SK-MEL-5 (cell line): ENCODE measurements around the gene PSMD3. TPM values are rescaled to one million over a fixed set of nuclear protein-coding genes. Genes with fewer than 3 reads are reported as not detected.
A peak's percentile ranks its signal among the peaks of the same experiment; 100 is the strongest.
"Not testable (repeated sequence)": the region's sequence is repeated elsewhere in the genome, so short reads cannot be mapped to it uniquely, and the experiment has no call there.

Source experiments
- DNase-seq: peaks from one replicate; pipeline ENCODE4 v3.0.0-alpha.2; 2016; ENCODE audit warnings: low read depth, low spot score
- in situ Hi-C: cut with HindIII; loops from 2 replicates; pipeline ENCODE4 v1.10.0; 2016; ENCODE audit warnings: low sequenced_read_pairs, high pct_unique_total_duplicates, low pct_unique_long_range_greater_than_20kb
- total RNA-seq: library from RNA; depleted of rRNA; stranded (reverse); fragments of >200 nt; shearing (Covaris generic); gene quantifications from 2 replicates; pipeline ENCODE4 v1.2.3, GENCODE V29; 2014

Gene PSMD3
- total RNA-seq, 1 experiment from 2014 or later: 125 TPM

DNA sequence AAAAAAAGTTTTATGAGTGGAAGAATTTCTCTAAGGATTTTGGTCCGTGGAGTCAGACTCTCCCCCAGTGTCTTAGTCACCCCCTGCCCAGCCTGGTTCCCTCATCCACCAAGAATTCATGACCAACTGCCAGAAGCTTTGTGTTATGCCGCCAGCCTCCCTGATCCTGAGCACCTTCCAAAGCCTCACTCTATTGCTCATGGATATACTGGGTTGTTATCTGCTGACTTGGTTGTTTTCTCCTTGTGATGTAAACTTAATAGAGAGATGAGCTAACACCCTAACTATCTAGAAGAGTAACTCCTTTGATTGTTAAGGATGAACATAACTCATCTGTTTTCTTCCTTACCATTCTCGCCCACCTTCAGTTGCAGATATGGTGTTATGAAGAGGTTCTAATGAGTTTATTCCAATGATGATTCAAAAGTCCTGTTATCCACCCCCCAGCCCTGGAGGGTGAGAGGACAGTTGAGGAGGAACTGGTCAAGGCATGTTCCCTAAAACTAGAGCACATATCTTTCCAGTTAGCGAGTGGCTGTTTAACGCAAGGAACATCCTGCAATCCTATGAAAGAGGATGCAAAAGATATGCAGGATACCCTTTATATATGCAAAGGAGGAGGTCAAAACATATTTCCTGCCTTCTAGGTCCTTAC is 1.5 kb upstream of the PSMD3 start:
- no peak for DNase-seq
- in situ Hi-C loops: loop anchor here (25.0 kb wide), 1 partner anchor 108 kb away; no protein-coding TSS in a partner anchor

DNA sequence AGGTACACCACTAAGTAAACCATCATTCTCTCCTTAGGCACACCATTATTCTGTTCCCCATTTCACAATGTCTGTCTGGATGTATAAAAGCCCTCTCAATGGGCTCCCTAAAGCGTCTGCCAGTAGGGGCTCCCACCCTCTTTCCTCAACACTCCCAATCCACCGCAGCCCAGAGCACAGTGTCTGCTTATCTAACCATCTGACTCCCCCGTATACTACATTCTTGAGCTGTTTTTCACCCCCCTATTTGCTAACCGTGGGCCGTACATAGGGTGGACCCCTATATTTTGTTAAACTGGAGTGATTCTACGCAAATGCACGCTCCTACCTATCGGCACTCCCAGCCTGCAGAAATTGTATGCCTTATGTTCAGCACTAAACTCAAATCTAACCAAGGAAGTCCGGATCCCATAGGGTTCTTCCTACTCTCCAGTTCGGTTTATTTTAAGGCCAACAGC is 685 bp upstream of the PSMD3 start:
- in situ Hi-C loops: loop anchor here (25.0 kb wide), 1 partner anchor 107 kb away; no protein-coding TSS in a partner anchor
- peak; percentile 42 for DNase-seq

DNA sequence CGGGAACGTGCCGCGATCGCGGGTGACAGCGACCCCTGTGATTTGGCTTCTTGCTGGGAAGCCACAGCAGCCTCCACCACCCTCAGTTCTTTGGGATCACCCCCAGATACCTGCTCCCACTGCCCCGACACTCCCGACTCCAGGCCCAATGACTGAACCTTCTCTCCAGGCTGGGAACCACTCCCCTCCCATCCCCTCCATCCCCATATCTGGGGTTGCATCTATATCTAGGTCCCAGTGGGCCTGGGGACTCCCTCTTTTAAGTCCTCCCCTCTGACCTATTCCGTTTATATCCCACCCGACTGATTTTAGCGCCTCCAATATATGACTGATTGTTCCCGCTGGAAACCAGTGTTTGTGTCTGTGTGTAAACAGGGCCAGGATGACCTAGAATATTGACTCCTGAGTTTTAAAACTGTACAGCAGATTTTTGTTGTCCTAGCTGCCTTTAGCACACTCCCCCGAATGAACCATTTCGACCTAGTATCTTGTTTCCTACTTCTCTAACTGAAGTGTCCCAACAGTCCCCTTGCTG is 667 bp downstream of the PSMD3 start:
- DNase-seq: no peak
- in situ Hi-C loops: loop anchor here (25.0 kb wide), 1 partner anchor 106 kb away; no protein-coding TSS in a partner anchor

DNA sequence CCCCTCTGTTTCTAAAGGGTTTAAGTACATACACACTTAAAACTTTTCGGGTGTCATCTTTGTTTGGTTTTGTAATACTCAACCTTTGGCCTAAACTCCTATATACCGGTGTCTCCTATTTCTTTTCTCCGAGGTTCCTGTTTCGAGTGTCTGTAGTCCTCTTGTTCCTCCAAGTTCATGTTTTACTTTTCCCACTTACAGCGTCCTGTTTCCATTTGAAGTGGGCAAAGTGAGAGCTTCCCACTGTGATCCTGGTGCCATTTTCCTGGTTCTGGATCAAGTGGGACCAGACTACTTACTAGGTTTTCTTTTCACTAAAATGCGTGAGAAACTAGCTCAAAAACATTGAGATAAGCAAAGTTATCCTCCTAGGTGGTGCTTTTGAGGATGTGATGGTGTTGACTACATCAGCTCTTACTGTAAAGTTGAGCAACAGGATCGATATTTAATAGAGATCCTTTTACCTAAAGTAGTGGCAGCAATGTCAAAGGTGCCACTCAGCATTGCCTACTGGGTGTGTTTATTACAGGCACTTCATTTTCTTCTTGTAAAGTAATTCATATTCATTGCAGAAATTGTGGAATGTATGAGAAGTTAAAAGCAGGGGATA is 1.3 kb downstream of the PSMD3 start:
- in situ Hi-C loops: loop anchor here (25.0 kb wide), 1 partner anchor 105 kb away; no protein-coding TSS in a partner anchor
- no peak for DNase-seq

DNA sequence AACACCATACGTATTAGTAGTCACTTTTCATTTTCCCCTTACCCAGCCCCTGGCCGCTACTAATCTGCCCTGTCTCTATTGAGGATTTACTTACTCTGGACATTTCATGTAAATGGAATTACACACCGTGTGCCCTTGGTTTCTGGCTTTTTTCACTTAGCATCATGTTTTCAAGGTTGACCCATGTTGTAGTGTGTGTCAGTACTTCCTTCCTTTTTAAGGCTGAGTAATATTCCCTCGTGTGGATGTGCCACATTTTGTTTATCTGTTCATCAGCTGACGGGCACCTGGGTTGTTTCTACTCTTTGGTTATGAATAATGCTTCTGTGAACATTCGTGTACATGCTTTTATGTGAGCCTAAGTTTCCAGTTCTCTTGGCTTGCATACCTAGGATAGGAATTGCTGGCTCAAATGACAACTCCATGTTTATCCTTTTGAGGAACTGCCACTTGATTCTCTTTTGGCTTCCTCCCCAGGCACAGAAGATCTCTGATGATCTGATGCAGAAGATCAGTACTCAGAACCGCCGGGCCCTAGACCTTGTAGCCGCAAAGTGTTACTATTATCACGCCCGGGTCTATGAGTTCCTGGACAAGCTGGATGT is 7.7 kb downstream of the PSMD3 start:
- no peak for DNase-seq
- in situ Hi-C loops: loop anchor here (25.0 kb wide), 1 partner anchor 99 kb away; no protein-coding TSS in a partner anchor

DNA sequence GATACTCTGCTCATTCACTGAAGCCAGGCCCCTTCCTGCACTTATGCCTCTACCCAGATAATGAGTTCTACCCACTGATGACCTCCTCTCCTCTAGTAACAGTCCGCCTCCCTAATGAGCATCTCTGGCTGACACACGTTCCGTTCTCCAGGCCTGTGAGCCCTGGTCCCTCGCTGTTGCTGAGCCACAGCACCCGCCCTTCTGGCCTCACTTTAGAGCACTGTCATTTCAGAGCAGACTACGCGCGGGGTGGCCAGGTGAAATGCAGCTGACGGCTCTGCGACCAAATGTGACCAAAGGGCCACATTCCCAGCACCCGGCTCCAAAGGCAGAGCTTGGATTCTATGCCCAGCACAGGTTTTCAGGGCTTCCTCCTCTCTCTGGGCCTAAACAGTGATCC is 13.8 kb downstream of the PSMD3 start:
- DNase-seq: no peak
- in situ Hi-C loops: loop anchor here (25.0 kb wide), 1 partner anchor 93 kb away; no protein-coding TSS in a partner anchor

DNA sequence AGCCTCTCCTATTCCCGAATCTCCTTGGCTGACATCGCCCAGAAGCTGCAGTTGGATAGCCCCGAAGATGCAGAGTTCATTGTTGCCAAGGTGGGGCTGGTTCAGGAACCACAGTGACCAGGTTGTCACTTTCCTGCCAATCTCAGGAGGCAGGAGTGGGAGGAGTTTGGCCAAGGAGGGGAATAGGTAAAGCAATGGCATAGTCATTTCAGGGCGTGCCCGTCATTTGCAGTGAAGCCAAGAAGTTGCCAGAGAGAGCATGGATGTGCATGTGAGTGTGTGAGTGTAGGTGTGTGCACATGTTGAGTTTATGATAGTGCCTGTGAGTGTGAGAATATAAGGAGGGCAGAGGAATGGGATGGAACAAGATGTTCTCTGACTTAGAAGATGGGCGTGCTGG is 14.8 kb downstream of the PSMD3 start:
- in situ Hi-C loops: loop anchor here (25.0 kb wide), 1 partner anchor 92 kb away; no protein-coding TSS in a partner anchor
- DNase-seq: no peak

DNA sequence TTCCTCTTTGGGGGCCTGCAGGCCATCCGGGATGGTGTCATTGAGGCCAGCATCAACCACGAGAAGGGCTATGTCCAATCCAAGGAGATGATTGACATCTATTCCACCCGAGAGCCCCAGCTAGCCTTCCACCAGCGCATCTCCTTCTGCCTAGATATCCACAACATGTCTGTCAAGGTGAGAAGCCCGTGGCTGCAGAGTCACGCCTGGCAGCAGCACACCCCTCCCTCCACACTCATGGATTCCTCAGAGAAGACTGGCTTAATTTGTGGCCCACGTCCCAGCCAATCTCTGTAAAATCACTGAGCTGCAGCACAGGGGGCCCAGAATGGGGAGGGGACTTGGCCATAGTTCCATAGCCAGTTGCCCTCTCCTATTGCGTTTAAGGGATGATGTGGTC is 15.6 kb downstream of the PSMD3 start:
- DNase-seq: no peak
- in situ Hi-C loops: loop anchor here (25.0 kb wide), 1 partner anchor 91 kb away; no protein-coding TSS in a partner anchor

DNA sequence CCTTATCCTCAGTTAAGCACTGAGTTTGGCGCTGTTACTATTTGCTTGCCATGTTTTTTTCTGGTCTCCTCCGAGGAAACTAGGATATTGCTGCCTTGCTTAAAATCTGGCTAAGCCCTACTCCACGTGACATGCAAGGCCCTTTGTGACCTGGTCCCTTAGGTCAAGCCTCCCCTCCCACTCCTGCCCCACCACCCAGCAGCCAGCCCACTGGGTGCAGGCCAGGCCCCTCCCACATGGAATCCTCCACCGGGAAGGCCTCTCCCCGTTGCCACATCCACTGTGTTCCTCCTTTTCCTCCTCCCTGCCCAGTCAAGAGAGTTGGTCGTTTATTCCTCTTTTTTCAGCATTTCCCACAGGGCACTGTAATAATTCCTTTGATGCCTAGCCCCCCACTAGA is 16.2 kb downstream of the PSMD3 start:
- DNase-seq: no peak
- in situ Hi-C loops: loop anchor here (25.0 kb wide), 1 partner anchor 91 kb away; no protein-coding TSS in a partner anchor

DNA sequence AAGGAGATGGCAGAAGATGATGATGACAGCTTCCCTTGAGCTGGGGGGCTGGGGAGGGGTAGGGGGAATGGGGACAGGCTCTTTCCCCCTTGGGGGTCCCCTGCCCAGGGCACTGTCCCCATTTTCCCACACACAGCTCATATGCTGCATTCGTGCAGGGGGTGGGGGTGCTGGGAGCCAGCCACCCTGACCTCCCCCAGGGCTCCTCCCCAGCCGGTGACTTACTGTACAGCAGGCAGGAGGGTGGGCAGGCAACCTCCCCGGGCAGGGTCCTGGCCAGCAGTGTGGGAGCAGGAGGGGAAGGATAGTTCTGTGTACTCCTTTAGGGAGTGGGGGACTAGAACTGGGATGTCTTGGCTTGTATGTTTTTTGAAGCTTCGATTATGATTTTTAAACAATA is 16.9 kb downstream of the PSMD3 start:
- in situ Hi-C loops: loop anchor here (25.0 kb wide), 1 partner anchor 90 kb away; no protein-coding TSS in a partner anchor
- no peak for DNase-seq

DNA sequence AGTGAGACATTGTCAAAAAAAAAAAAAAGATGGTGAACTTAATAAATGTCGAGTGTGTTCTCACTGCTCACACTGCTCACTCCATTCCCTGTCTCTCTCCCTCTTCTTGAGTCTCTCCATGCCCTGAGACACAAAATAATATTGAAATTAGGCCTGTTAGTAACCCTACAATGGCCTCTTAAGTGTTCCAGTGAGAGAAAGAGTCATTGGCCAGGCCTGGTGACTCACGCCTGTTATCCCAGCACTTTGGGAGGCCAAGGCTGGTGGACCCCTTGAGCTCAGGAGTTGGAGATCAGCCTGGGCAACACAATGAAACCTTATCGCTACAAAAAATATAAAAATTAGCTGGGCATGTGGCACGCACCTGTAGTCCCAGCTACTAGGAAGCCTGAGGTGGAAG is 18.5 kb downstream of the PSMD3 start:
- DNase-seq: no peak
- in situ Hi-C loops: loop anchor here (25.0 kb wide), 1 partner anchor 88 kb away; no protein-coding TSS in a partner anchor

DNA sequence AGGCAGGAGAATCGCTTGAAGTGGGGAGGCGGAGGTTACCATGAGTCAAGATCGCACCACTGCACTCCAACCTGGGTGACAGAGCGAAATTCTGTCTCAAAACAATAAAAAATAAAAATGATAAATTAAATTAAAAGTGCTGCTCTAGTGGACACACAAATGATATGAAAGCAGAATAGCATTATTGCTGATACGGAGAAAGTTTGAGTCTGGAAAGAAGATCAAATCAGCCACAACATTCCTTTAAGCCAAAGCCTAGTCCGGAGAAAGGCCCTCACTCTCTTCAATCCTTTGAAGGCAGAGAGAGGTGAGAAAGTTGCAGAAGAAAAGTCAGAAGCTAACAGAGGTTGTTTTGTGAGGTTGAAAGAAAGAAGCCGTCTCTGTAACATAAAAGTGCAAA is 19.6 kb downstream of the PSMD3 start:
- no peak for DNase-seq
- in situ Hi-C loops: no loop called here

DNA sequence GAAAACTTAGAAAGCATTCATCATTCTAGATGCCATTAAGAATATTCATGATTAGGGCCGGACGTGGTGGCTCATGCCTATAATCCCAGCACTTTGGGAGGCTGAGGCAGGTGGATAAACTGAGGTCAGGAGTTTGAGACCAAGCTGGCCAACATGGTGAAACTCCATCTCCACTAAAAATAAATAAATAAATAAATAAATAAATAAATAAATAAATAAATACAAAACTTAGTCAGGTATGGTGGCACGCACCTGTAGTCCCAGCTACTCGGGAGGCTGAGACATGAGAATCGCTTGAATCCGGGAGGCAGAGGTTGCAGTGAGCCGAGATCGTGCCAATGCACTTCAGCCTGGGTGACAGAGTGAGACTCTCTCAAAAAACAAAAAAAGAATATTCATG is 20.7 kb downstream of the PSMD3 start:
- in situ Hi-C loops, DNase-seq: not testable (repeated sequence)

DNA sequence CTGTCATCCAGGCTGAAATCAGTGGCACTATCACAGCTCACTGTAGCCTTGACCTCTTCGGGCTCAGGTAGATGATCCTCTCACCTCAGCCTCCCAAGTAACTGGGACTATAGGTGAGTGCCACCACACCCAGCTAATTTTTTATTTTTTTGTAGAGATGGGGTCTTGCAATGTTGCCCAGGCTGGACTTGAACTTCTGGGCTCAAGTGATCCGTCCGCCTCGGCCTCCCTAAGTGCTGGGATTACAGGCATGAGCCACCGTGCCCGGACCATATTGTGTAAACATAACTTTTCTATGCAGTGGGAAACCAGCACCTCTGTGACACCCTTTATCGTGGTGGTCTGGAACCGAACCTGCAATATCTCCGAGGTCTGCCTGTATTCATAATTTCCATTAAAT is 23.5 kb downstream of the PSMD3 start:
- in situ Hi-C loops: no loop called here

DNA sequence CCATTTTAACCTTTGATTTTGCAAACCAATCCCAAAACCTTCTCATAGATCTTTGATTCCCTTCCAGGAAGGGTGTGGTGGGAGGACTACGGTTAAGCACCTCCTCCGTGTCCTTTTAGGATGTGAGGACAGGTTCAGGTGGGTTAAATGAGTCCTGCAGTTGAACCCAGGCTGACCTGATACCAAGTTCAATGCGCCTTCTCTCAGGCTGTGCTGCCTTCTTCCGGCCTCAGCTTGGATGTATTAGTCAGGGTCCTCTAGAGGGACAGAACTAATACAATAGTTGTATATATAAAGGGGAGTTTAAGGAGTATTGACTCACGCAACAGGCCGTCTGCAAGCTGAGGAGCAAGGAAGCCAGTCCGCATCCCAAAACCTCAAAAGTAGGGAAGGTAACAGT is 24.1 kb downstream of the PSMD3 start:
- in situ Hi-C loops: no loop called here
- DNase-seq: no peak

More for the DNA sequence above, 23.5 kb downstream of the PSMD3 start:
- DNase-seq: no peak

DNA sequence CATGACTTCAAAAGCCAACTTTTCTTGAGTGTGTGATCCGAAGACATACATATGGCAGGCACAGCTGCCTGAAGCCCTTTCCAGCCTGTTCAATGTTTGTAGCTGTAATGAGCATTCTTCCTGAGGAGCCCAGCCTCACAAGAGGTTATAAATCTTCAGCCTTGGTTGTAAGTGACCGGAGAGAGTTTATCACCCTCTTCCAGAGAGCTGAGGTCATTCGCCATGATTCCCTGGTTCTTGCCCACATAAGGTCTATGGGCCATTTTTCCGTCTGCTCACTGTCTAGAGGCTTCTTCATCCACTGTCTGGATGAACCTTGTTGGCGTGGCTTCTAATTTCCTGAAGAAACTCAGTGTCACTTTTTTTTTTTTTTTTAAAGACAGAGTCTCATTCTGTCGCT is 24.9 kb downstream of the PSMD3 start:
- DNase-seq: no peak
- in situ Hi-C loops: no loop called here

DNA sequence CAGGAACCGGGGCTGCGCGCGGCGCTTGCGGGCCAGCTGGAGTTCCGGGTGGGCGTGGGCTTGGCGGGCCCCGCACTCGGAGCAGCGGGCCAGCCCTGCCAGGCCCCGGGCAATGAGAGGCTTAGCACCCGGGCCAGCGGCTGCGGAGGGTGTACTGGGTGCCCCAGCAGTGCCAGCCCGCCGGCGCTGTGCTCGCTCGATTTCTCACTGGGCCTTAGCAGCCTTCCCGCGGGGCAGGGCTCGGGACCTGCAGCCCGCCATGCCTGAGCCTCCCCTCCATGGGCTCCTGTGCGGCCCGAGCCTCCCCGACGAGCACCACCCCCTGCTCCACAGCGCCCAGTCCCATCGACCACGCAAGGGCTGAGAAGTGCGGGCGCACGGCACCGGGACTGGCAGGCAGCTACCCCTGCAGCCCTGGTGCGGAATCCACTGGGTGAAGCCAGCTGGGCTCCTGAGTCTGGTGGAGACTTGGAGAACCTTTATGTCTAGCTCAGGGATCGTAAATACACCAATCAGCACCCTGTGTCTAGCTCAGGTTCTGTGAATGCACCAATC is 30.4 kb downstream of the PSMD3 start:
- in situ Hi-C loops, DNase-seq: not testable (repeated sequence)
